ENCODE data around the gene CRMP1. TPM values are rescaled to one million over a fixed set of nuclear protein-coding genes. Genes with fewer than 3 reads are reported as not detected.
"Not testable (repeated sequence)": the region's sequence is repeated elsewhere in the genome, so short reads cannot be mapped to it uniquely, and the experiment has no call there.

The CRMP1 gene
- total and polyA plus RNA-seq, 12 donors: 0.18 to 17.7 (median 4.8) TPM

GRCh38 chr4:5815641-5816040 is 77.2 kb downstream of the CRMP1 start:
- intact Hi-C loops (cut with DNase I): loop anchor here in 1 of 2 donors (10.0 kb wide), 1 partner anchor 771 kb away; no protein-coding TSS in a partner anchor
- Histone ChIP-seq H3K27ac (no peak overlapping the region), H3K9me3 (replicated peaks in 1 of 3) (no peaks in the 10 kb centered on the region), H3K36me3 (replicated peaks in 1 of 2) (peaks cover 0 to 2% of the 10 kb centered on the region in 2 donors), H3K4me3 (no peak overlapping the region), H3K4me1 (replicated peaks in 1 of 2) (no peaks in the 10 kb centered on the region), H3K27me3 (no peaks in the 10 kb centered on the region)
- no peak for DNase-seq
- WGBS, 4 donors: 90 to 97% (median 91%) methylated on average over 5 of the region's 5 CpGs
- TF ChIP-seq, protein P1, sequence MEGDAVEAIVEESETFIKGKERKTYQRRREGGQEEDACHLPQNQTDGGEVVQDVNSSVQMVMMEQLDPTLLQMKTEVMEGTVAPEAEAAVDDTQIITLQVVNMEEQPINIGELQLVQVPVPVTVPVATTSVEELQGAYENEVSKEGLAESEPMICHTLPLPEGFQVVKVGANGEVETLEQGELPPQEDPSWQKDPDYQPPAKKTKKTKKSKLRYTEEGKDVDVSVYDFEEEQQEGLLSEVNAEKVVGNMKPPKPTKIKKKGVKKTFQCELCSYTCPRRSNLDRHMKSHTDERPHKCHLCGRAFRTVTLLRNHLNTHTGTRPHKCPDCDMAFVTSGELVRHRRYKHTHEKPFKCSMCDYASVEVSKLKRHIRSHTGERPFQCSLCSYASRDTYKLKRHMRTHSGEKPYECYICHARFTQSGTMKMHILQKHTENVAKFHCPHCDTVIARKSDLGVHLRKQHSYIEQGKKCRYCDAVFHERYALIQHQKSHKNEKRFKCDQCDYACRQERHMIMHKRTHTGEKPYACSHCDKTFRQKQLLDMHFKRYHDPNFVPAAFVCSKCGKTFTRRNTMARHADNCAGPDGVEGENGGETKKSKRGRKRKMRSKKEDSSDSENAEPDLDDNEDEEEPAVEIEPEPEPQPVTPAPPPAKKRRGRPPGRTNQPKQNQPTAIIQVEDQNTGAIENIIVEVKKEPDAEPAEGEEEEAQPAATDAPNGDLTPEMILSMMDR (IDR thresholded peaks at IDR 0.05): no peak
- TF ChIP-seq POLR2A (IDR thresholded peaks at IDR 0.05): no peak

- TF ChIP-seq POLR2A (IDR thresholded peaks at IDR 0.05): no peak
- TF ChIP-seq, protein P1 (IDR thresholded peaks at IDR 0.05): no peak
- Histone ChIP-seq H3K36me3 (replicated peaks in 1 of 2) (no peaks in the 10 kb centered on the region), H3K9me3 (replicated peaks in 1 of 3) (no peaks in the 10 kb centered on the region), H3K27ac (no peak overlapping the region), H3K4me3 (no peak overlapping the region), H3K4me1 (replicated peaks in 1 of 2) (no peaks in the 10 kb centered on the region), H3K27me3 (no peaks in the 10 kb centered on the region)
- no peak for DNase-seq
- intact Hi-C loops (cut with DNase I): loop anchor here in 1 of 2 donors (5.0 to 10.0 kb wide), 2 partner anchors 417 to 770 kb away; no protein-coding TSS in a partner anchor
- 87 to 94% (median 92%) methylated on average over 6 of the region's 6 CpGs for WGBS, 4 donors
Observed at GRCh38 chr4:5814421-5814820, 78.5 kb downstream of the CRMP1 start.

DNA sequence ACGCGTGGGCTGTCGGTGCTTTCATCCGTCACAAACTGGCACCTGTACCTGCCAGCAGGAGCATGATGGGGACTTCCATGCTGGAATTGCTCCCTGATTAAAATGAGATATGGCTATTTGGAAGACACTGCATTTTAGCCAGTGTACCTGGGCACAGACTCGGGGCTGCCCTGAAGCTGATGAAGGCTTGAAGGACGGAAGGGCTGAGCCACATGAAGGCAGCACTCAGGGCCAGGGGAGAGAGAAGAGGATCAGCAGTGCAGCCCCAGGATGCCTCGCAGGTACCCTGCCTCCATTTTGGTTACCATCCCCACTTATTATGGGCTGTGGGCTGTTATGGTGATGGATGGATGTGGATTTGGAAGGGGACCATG is 79.0 kb downstream of the CRMP1 start:
- TF ChIP-seq, protein P1 (IDR thresholded peaks at IDR 0.05): no peak
- no peak for TF ChIP-seq POLR2A (IDR thresholded peaks at IDR 0.05)
- H3K4me3 ChIP-seq: no peak overlapping the region
- no peaks in the 10 kb centered on the region for H3K4me1 ChIP-seq (replicated peaks in 1 of 2)
- H3K9me3 ChIP-seq (replicated peaks in 1 of 3): no peaks in the 10 kb centered on the region
- H3K27ac ChIP-seq: no peak overlapping the region
- WGBS, 4 donors: 86 to 95% (median 93%) methylated on average over 3 to 7 of the region's 7 CpGs
- intact Hi-C loops (cut with DNase I): loop anchor here in 1 of 2 donors (5.0 to 10.0 kb wide), 2 partner anchors 417 to 769 kb away; no protein-coding TSS in a partner anchor
- H3K27me3 ChIP-seq: no peaks in the 10 kb centered on the region
- no peak for DNase-seq
- H3K36me3 ChIP-seq (replicated peaks in 1 of 2): no peaks in the 10 kb centered on the region

DNA sequence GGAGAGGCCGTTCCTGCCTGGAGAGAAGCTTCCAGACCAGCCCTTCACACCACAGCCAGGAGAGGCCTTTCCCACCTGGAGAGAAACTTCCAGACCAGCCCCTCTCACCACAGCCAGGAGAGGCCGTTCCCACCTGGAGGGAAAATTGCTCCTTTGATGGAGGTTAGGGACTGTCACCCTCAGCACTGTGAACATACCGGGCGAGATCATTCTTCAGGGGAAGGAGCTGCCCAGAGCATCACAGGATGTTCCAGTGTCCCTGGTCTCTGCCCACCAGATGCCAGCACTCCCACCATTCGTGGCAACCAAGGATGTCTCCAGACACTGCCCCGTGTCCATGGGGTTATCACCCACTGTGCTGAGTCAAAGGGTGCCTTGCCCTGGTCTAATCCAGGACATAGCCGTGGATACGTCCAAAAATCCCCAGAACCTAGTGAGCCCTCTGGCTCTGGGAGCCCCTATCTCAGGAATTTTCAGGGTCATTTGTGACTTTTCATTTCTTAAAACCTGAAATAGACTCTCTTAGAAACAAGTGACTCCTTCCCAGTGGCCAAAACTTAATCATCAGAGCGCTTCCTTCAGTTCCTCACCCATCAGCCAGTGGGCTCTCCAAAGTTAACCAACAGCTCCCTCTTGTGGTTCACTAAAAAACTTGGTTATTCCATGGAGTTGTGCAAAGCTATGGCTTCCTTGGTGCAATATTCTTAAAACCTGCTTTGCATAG is 80.2 kb downstream of the CRMP1 start:
- Histone ChIP-seq H3K36me3 (replicated peaks in 1 of 2) (no peaks in the 10 kb centered on the region), H3K4me3 (no peak overlapping the region), H3K4me1 (replicated peaks in 1 of 2) (no peaks in the 10 kb centered on the region), H3K27ac (no peak overlapping the region), H3K27me3 (no peaks in the 10 kb centered on the region), H3K9me3 (replicated peaks in 1 of 3) (no peaks in the 10 kb centered on the region)
- peak in 6 of 7 donors; percentile 31 to 44 (median 40) for DNase-seq
- intact Hi-C loops (cut with DNase I): loop anchor here in 1 of 2 donors (5.0 to 10.0 kb wide), 2 partner anchors 415 to 768 kb away; no protein-coding TSS in a partner anchor
- 71 to 79% (median 76%) methylated on average over 3 to 9 of the region's 9 CpGs for WGBS, 4 donors
- TF ChIP-seq, protein P1 (IDR thresholded peaks at IDR 0.05): peak; percentile 65 to 76 (median 72)
- TF ChIP-seq POLR2A (IDR thresholded peaks at IDR 0.05): no peak

- WGBS, 4 donors: 73 to 94% (median 92%) methylated on average over 2 to 5 of the region's 5 CpGs
- not testable (repeated sequence) for H3K4me1 ChIP-seq (replicated peaks in 1 of 2); H3K9me3 ChIP-seq (replicated peaks in 1 of 3); DNase-seq; H3K27ac ChIP-seq; H3K27me3 ChIP-seq; H3K36me3 ChIP-seq (replicated peaks in 1 of 2); H3K4me3 ChIP-seq
- intact Hi-C loops (cut with DNase I): loop anchor here in 1 of 2 donors (5.0 to 10.0 kb wide), 2 partner anchors 415 to 767 kb away; no protein-coding TSS in a partner anchor
Observed at GRCh38 chr4:5812057-5812456, 80.8 kb downstream of the CRMP1 start.

Measured in adrenal gland (tissue), 12 donors.